ENCODE measurements around the gene NBEA.
"Not testable (repeated sequence)": the region's sequence is repeated elsewhere in the genome, so short reads cannot be mapped to it uniquely, and the experiment has no call there.

DNA sequence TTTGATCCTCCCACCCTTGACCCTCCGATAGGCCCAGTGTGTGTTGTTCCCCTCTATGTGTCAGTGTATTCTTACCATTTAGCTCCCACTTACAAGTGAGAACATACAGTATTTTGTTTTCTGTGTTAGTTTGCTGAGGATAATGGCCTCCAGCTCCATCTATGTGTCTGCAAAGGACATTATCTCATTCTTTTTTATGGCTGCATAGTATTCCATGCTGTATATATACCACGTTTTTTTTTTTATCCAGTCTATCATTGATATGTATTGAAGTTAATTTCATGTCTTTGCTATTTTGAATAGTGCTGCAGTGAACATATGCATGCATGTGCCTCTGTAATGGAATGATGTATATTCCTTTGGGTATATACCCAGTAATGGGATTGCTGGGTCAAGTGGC, 27.5 kb downstream of the NBEA start:
- TF ChIP-seq POLR2A (IDR thresholded peaks at IDR 0.05): not testable (repeated sequence)
- TF ChIP-seq, protein P1, sequence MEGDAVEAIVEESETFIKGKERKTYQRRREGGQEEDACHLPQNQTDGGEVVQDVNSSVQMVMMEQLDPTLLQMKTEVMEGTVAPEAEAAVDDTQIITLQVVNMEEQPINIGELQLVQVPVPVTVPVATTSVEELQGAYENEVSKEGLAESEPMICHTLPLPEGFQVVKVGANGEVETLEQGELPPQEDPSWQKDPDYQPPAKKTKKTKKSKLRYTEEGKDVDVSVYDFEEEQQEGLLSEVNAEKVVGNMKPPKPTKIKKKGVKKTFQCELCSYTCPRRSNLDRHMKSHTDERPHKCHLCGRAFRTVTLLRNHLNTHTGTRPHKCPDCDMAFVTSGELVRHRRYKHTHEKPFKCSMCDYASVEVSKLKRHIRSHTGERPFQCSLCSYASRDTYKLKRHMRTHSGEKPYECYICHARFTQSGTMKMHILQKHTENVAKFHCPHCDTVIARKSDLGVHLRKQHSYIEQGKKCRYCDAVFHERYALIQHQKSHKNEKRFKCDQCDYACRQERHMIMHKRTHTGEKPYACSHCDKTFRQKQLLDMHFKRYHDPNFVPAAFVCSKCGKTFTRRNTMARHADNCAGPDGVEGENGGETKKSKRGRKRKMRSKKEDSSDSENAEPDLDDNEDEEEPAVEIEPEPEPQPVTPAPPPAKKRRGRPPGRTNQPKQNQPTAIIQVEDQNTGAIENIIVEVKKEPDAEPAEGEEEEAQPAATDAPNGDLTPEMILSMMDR (IDR thresholded peaks at IDR 0.05): not testable (repeated sequence)
